ENCODE results near the gene ALCAM. TPM values are rescaled to one million over a fixed set of nuclear protein-coding genes. Genes with fewer than 3 reads are reported as not detected.

Gene ALCAM
- total RNA-seq, 1 donor from 2014 or later = 26.5 TPM

DNA sequence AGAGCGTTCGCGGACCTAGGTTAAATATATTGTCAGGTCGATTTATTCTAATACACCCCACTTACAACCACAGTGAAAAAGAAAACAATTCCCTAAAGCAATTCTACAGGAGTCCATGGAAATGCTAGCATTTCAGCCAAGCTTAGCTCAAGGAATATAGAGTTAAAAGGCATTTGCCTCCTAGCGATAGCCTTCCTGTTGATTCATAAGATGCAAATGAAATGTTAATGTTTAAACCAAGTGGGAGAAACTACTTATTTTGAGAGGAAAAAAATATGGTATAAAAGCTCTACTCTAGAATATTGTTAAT, 1.7 kb upstream of the ALCAM start:
- no peaks in the 10 kb centered on the region for H3K9me3 Mint-ChIP-seq
- intact Hi-C loops (cut with micrococcal nuclease) = loop anchor here (5.0 to 10.0 kb wide), 7 partner anchors 387 to 1702 kb away; no protein-coding TSS in a partner anchor
- DNase-seq = no peak
- H3K4me1 Mint-ChIP-seq = peaks cover 41% of the 10 kb centered on the region
- peaks cover 3% of the 10 kb centered on the region for H3K36me3 Mint-ChIP-seq (ENCODE audit: low read depth)
- peak overlapping the region; percentile 0 for H3K4me3 Mint-ChIP-seq
- no peak overlapping the region for H3K27ac Mint-ChIP-seq
- peaks cover 28% of the 10 kb centered on the region for H3K27me3 Mint-ChIP-seq

DNA sequence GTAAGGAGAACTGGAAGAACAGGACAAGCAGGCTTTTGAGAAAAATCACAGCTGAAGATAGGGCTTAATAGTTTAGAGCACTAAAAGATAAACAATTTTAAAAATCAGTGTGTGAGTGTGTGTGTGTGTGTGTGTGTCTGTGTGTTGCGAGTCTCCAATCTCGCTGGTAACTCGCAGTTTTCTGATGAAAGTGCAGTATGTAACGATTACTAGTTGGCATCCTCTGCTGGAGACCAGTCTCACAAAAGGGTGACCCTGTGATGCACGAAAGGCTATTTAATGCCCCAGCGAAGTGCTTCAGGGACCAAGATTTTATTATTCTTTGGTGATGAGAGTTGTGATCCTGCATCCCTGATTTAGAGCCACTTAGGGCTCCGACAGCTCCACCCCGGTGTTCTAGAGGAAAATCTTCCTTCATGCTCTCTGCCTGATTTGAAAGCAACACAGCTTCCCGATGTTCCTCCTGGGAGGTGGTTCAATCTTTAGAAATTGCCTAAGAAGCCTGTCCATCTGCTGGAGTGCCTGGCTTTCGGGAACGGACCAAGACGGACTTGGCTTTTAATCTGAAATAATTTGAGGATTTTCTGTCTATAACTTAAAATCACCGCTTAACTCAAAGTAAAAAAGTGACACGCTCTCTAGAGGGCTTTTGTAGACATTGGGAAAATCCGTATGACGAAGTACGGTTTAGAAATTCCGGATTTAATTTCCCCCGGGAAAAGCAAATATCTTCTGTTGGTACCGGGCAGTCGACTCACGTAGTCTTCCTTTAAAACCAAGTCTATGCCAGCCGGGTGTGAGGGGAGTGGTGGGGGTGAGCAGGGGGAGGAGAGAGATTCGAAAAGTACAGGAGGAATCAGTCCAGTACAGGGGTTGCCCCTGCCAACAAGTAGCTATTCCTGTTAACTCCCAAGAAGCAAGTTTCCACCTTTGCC, 1.1 kb upstream of the ALCAM start:
- Mint-ChIP-seq H3K9me3 (no peaks in the 10 kb centered on the region), H3K4me1 (peaks cover 44% of the 10 kb centered on the region), H3K36me3 (ENCODE audit: low read depth) (peaks cover 3% of the 10 kb centered on the region), H3K27ac (peak overlapping the region; percentile 91), H3K4me3 (peak overlapping the region; percentile 94), H3K27me3 (peaks cover 28% of the 10 kb centered on the region)
- DNase-seq = peak; percentile 59
- intact Hi-C loops (cut with micrococcal nuclease) = loop anchor here (2.0 to 10.0 kb wide), 8 partner anchors 163 to 1702 kb away; no protein-coding TSS in a partner anchor

DNA sequence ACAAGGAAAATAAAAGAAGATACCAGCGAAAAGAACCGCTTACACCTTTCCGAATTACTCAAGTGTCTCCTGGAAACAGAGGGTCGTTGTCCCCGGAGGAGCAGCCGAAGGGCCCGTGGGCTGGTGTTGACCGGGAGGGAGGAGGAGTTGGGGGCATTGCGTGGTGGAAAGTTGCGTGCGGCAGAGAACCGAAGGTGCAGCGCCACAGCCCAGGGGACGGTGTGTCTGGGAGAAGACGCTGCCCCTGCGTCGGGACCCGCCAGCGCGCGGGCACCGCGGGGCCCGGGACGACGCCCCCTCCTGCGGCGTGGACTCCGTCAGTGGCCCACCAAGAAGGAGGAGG, 325 bp downstream of the ALCAM start:
- DNase-seq = peak; percentile 82
- peaks cover 45% of the 10 kb centered on the region for H3K4me1 Mint-ChIP-seq
- no peaks in the 10 kb centered on the region for H3K9me3 Mint-ChIP-seq
- peak overlapping the region; percentile 91 for H3K27ac Mint-ChIP-seq
- H3K36me3 Mint-ChIP-seq (ENCODE audit: low read depth) = peaks cover 3% of the 10 kb centered on the region
- intact Hi-C loops (cut with micrococcal nuclease) = loop anchor here (2.0 to 10.0 kb wide), 8 partner anchors 162 to 1700 kb away; no protein-coding TSS in a partner anchor
- H3K4me3 Mint-ChIP-seq = peak overlapping the region; percentile 94
- H3K27me3 Mint-ChIP-seq = peaks cover 25% of the 10 kb centered on the region

DNA sequence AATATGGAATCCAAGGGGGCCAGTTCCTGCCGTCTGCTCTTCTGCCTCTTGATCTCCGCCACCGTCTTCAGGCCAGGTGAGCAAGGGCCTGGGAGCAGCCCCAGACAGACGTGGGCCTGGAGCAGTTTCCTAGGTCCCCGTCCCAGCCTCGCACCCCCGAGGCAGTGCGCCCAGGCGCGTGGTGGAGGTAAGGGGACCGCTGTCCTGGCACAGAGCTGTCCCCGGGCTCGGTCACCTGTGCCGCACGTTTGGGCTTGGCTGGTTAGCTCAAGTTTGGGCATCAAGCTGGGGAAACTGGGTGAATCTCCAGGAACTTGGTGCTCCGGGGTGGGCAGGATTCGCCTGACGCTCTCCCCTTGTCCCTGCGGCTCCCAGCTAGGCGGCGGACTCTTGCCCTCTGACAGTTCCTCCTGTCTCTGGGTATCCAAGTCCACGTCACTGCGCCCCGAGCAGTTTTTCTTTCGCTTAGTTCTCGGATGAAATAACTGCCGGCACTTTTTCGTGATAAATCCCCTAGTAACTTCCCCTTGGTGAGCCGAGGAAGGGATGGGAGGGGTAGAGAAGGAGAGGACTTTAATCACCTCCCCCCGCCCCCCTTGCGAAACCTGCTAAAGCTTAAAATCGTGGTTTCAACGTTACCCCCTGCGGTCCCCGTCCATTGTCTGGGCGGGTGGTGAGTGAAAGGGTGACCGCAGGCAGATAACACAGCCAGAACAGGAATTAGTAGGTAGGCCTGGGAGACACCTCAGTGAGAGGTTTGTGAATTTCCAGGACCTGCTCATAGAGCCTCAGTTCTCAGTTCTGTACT, 901 bp downstream of the ALCAM start:
- intact Hi-C loops (cut with micrococcal nuclease) = loop anchor here (1.0 to 10.0 kb wide), 15 partner anchors 151 to 1700 kb away; partner anchors contain the start of gene CBLB
- H3K27me3 Mint-ChIP-seq = peaks cover 25% of the 10 kb centered on the region

DNA sequence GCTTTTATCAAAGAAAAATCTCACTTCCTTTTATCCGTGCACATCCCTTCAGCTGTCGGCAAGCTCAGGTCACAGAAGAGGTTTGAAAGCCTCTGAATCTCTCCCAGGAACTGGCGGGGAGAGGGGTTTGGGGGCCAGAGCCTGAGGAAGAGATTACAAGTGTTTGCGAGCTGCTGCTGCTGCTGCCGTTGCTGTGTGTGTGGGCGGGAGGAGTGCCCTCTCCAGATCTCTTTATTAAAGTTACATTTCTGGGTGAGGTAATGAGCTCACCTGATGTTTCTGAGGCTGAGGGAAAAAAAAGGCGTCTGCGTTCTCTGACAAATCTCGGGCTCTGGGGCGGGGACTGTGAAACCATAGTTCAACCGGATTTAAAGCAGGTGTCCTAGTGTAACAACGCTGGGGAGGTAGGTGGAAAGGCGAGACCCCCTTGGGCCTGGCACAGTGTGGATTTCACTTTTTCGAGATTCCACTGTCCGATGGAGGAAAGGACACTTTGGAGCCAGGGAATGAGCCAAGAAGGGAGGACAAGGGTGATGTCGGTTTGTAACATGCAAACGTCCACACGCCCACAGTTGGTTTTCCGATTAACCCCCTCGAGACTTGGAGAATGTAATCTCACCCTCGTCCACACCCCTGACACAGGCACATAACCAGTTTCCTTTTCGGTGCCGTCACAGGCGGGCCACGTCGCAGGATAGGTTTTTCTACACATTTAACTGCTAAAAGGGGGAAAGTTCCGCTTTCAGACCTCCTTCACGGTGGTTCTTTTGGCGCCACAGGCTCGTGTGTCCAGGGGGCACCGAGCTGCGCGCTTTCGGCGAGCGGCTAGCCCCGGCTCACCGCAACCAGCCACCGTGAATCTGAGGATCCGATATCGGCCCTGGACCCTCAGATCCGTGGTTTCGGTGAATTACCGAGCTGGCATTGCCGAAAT, 2.1 kb downstream of the ALCAM start:
- intact Hi-C loops (cut with micrococcal nuclease) = loop anchor here (1.0 to 10.0 kb wide), 16 partner anchors 150 to 1698 kb away; partner anchors contain the start of gene CBLB
- Mint-ChIP-seq H3K4me1 (peaks cover 51% of the 10 kb centered on the region), H3K4me3 (peak overlapping the region; percentile 94), H3K27me3 (peaks cover 19% of the 10 kb centered on the region), H3K9me3 (no peaks in the 10 kb centered on the region), H3K36me3 (ENCODE audit: low read depth) (peaks cover 3% of the 10 kb centered on the region), H3K27ac (peak overlapping the region; percentile 99)
- DNase-seq = peak; percentile 90

More for the DNA sequence above, 901 bp downstream of the ALCAM start:
- Mint-ChIP-seq H3K4me1 (peaks cover 49% of the 10 kb centered on the region), H3K36me3 (ENCODE audit: low read depth) (peaks cover 3% of the 10 kb centered on the region), H3K4me3 (peak overlapping the region; percentile 94), H3K27ac (peak overlapping the region; percentile 99), H3K9me3 (no peaks in the 10 kb centered on the region)
- peak; percentile 89 for DNase-seq

DNA sequence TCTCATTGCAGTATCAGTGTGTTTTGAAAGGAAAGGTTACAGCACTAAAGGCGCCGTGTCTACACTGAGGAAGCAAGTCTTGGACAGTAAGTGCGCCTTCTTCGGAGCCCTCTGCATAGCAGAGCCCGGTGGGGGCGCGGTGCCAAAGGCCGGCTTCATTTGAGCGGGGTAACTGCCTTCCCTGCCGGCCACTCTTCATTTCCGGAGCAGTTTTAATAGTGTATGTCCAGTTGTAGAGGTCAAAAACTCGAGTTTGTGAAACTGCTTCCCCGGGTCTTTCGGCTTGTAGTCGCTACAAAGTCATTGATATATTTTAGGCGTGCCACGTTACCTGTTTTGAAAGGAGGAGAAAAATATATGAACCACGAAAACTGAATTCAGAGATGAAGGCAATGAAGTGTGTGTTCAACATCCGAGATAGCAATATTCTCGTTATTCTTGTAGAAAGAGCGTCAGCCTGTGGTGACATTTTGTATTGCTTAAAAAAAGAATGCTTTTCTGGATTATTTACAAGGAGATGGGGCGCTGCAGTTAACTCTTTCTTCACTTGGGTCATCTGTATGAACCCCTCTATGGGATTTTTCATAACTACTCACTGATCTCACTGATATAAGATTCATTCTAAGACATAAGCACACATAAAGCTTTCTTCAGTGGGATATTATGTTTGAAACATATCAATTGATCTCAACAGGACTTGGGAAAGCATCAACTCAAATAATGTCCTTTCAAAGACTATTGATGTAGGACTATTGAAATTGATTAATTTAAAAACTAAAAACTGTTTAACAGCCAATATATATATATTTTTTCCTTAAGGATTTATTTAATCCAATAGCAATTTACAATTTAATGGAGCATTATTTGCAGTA, 3.0 kb downstream of the ALCAM start:
- Mint-ChIP-seq H3K4me3 (peak overlapping the region; percentile 94), H3K27me3 (peaks cover 16% of the 10 kb centered on the region), H3K9me3 (no peaks in the 10 kb centered on the region), H3K27ac (peak overlapping the region; percentile 99), H3K4me1 (peaks cover 48% of the 10 kb centered on the region), H3K36me3 (ENCODE audit: low read depth) (peaks cover 3% of the 10 kb centered on the region)
- intact Hi-C loops (cut with micrococcal nuclease) = loop anchor here (1.0 to 10.0 kb wide), 15 partner anchors 149 to 1698 kb away; partner anchors contain the start of gene CBLB
- DNase-seq = peak; percentile 83

DNA sequence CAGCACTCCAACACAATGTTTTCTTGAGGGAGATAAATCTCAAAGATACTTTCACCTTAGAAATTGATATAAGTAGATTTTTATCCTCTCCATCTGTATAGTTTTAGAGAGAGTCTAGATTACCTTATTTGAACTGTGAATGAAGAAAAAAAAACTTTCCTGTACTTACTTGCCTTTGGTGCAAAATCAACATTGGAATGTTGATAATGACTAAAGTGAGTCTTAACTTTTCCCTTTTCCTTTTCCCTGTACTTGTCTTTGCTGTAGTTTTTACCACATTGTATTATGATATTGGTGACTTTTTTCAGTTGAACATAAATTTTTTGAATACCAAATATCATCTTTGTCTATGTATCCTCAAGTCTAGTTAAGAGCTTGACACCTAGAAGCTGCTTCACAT, 6.7 kb downstream of the ALCAM start:
- Mint-ChIP-seq H3K27ac (no peak overlapping the region), H3K36me3 (ENCODE audit: low read depth) (peaks cover 1% of the 10 kb centered on the region), H3K9me3 (no peaks in the 10 kb centered on the region), H3K27me3 (no peaks in the 10 kb centered on the region), H3K4me3 (no peak overlapping the region), H3K4me1 (peaks cover 31% of the 10 kb centered on the region)
- no peak for DNase-seq
- intact Hi-C loops (cut with micrococcal nuclease) = no loop called here

DNA sequence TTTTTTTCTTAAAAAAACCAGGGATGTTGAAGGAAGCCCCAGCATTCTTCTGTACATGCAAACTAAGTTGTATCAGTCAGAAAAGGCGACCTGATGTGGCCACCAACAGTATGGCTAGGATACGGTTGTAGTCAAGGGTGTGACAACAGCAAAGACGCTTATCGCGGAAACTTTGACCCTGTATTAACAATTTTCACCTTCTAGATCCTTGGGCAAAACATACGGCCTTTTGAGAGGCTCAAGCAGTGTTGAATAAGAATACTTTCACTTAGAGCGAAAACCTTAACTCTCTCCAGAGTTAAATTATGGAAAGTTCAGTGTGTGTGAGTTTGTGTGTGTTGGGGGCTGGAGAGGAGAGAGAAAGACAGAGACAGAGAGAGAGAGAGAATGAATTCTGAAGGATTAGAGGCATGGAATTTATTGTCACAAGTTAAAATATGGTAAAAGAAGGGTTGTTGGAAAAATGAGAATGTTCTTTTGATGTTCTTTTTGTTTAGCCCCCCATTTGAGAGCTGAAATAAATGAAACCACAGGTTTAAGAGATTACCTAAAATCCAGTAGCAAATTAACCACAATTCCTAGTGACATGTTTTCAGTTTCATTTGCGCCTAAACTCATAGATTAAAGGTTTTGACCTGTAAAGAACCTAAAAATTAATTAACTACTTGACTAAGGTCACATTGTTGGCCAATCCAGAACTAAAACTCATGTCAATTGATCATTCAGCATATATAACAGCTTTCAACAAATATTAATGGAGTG, 9.2 kb downstream of the ALCAM start:
- no peaks in the 10 kb centered on the region for H3K9me3 Mint-ChIP-seq
- no peak overlapping the region for H3K4me3 Mint-ChIP-seq
- no peaks in the 10 kb centered on the region for H3K27me3 Mint-ChIP-seq
- intact Hi-C loops (cut with micrococcal nuclease) = no loop called here
- no peak overlapping the region for H3K27ac Mint-ChIP-seq
- peaks cover 15% of the 10 kb centered on the region for H3K4me1 Mint-ChIP-seq
- DNase-seq = no peak
- H3K36me3 Mint-ChIP-seq (ENCODE audit: low read depth) = no peaks in the 10 kb centered on the region

DNA sequence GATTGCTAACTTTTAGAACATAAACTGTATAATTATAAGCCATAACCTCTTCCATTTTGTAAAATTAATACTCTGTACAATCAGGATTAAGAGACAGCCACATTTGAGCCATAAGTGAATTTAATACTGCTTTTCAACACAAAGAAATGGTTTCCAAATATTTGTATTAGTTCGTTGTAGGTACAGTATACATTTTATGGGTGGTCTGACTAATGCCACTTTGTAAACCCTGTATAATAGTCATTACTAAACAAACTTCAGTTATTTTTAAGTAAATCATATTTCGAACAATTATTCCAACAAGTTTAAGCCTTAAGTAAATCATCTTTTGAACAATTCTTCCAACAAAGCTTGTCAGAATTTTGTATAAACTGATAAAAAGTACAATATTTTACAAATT, 11.0 kb downstream of the ALCAM start:
- no peak overlapping the region for H3K27ac Mint-ChIP-seq
- no peaks in the 10 kb centered on the region for H3K27me3 Mint-ChIP-seq
- no peaks in the 10 kb centered on the region for H3K36me3 Mint-ChIP-seq (ENCODE audit: low read depth)
- no peak for DNase-seq
- peaks cover 10% of the 10 kb centered on the region for H3K4me1 Mint-ChIP-seq
- peaks cover 2% of the 10 kb centered on the region for H3K9me3 Mint-ChIP-seq
- intact Hi-C loops (cut with micrococcal nuclease) = no loop called here
- no peak overlapping the region for H3K4me3 Mint-ChIP-seq

DNA sequence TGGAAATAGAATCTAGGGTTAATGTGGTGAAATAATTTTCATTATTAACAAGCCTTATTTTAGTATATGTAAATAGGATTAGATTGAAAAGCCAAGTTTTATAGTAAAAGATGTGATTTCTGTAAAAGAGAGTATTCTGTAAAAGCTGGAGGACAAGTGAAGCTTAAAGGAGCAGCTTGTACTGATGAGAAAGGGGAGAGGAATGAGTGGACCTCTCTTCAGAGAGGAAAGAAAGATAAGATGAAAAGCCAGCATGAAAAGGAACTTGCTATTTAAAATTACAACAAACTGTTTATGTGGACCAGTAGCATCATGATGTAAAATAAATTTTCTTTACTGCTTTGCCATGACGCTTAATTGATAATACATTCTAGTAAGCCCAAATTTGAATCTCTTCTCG, 18.5 kb downstream of the ALCAM start:
- Mint-ChIP-seq H3K9me3 (peaks cover 14% of the 10 kb centered on the region), H3K27ac (no peak overlapping the region), H3K4me3 (no peak overlapping the region), H3K36me3 (ENCODE audit: low read depth) (peaks cover 2% of the 10 kb centered on the region), H3K4me1 (peaks cover 3% of the 10 kb centered on the region), H3K27me3 (no peaks in the 10 kb centered on the region)
- no peak for DNase-seq
- intact Hi-C loops (cut with micrococcal nuclease) = no loop called here

DNA sequence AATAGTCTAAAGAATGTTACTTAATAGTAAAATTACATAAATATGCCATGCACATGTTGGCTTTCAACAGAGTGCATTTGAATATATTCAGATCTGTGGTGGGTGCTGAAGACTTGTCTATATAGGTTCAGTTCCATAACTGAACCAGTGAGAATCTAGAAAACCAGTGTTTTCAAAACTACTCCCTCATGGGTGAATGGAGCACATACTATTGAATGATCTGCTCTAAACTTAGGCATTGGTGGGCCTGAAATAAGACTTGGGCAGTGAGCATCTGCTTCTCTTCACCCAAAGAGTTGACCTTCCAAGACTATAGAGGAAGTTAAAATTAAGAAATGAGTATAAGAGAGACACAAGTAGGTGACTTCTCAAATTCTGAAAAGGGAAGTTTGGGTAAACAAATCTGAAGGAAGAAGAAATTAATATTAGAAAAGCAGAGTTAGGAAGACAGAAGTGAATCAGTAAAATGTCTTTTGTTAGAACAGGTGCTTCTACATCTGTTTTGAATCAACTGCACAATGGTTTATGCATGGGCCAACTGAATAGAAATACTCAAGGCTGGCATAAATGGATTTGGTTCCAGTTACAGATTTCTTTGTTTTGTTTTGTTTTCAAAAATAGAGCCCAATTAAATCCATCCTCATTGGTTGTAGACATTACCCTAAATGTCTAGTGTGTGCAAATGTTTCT, 19.3 kb downstream of the ALCAM start:
- Mint-ChIP-seq H3K36me3 (ENCODE audit: low read depth) (peaks cover 2% of the 10 kb centered on the region), H3K4me1 (peaks cover 3% of the 10 kb centered on the region), H3K27me3 (no peaks in the 10 kb centered on the region), H3K9me3 (peaks cover 14% of the 10 kb centered on the region), H3K4me3 (no peak overlapping the region), H3K27ac (no peak overlapping the region)
- no peak for DNase-seq
- intact Hi-C loops (cut with micrococcal nuclease) = no loop called here
